HEK293 (cell line): ENCODE data around the gene PCSK5.
"Not testable (repeated sequence)": the region's sequence is repeated elsewhere in the genome, so short reads cannot be mapped to it uniquely, and the experiment has no call there.

Experiments used
- CTCF ChIA-PET: fragments of 350-600 bp; formaldehyde crosslinking; extraction: SDS; loops from one replicate; lab custom pipeline; 2021; ENCODE audit warnings: antibody characterized with exemption; lab: Yijun Ruan, JAX
- POLR2A ChIA-PET: fragments of 300-600 bp; formaldehyde crosslinking; extraction: SDS; loops from one replicate; lab custom pipeline; 2020; ENCODE audit warnings: antibody characterized with exemption, inconsistent platforms; lab: Yijun Ruan, JAX
- H3K27ac ChIP-seq: fragments of 200-500 bp; sonication (Bioruptor generic); 2 replicates; pipeline ENCODE4 v1.5.1; 2014; ENCODE audit warnings: low read depth, low read length, control low read depth, inconsistent platforms; ENCODE audit errors: extremely low read depth
- H3K36me3 ChIP-seq, 2 experiments: fragments of 200-500 bp in 1 of 2; sonication (Bioruptor generic) in 1 of 2; 1 replicate in 1 of 2; 2 replicates in 1 of 2; pipeline ENCODE4 v1.5.1; 2014 to 2017; ENCODE audit warnings: inconsistent platforms in 2 of 2, low read length in 2 of 2; ENCODE audit not compliant: control insufficient read depth in 2 of 2, insufficient read depth in 1 of 2
- H3K4me1 ChIP-seq: fragments of 200-500 bp; sonication (Bioruptor generic); 2 replicates; pipeline ENCODE4 v1.5.1; 2014; ENCODE audit warnings: mild to moderate bottlenecking, low read length, inconsistent platforms; ENCODE audit not compliant: control insufficient read depth, insufficient read depth
- H3K4me3 ChIP-seq: 2 replicates; pipeline ENCODE4 v1.5.1; 2011; ENCODE audit warnings: low read depth, mild to moderate bottlenecking, control low read depth, low read length, moderate library complexity
- H3K9me3 ChIP-seq: fragments of 200-500 bp; sonication (Bioruptor generic); 2 replicates; pipeline ENCODE4 v1.5.1; 2014; ENCODE audit warnings: low read depth, low read length, inconsistent platforms; ENCODE audit not compliant: control insufficient read depth, insufficient read depth
- BCL11A ChIP-seq: fragments of 450-650 bp; formaldehyde crosslinking; IDR thresholded peaks from 2 replicates; pipeline ENCODE4 v1.5.1; 2016; ENCODE audit warnings: low read depth, missing biosample characterization, missing genetic modification characterization
- BCL11B ChIP-seq: fragments of 450-650 bp; formaldehyde crosslinking; IDR thresholded peaks from 2 replicates; pipeline ENCODE4 v1.5.1; 2016; ENCODE audit warnings: low read depth, missing biosample characterization, missing genetic modification characterization
- HOXC10 ChIP-seq: sonication (generic); formaldehyde crosslinking; IDR thresholded peaks from 2 replicates; pipeline ENCODE4 v1.8.1; 2023; ENCODE audit warnings: mild to moderate bottlenecking, missing genetic modification reagents
- PRDM2 ChIP-seq: fragments of 450-650 bp; formaldehyde crosslinking; IDR thresholded peaks from 2 replicates; pipeline ENCODE4 v1.5.1; 2016; ENCODE audit warnings: missing biosample characterization, missing genetic modification characterization, borderline replicate concordance
- ZBTB17 ChIP-seq: fragments of 450-650 bp; formaldehyde crosslinking; IDR thresholded peaks from 2 replicates; pipeline ENCODE4 v1.5.1; 2016; ENCODE audit warnings: missing biosample characterization, missing genetic modification characterization
- ZNF175 ChIP-seq: fragments of 450-650 bp; formaldehyde crosslinking; IDR thresholded peaks from 2 replicates; pipeline ENCODE4 v1.5.1; 2016; ENCODE audit warnings: missing biosample characterization, missing genetic modification characterization
- ZNF19 ChIP-seq: fragments of 450-650 bp; formaldehyde crosslinking; IDR thresholded peaks from 2 replicates; pipeline ENCODE4; 2016; ENCODE audit warnings: missing biosample characterization, missing genetic modification characterization, low read depth
- ZNF239 ChIP-seq: fragments of 450-650 bp; formaldehyde crosslinking; IDR thresholded peaks from 2 replicates; pipeline ENCODE4 v1.5.1; 2016; ENCODE audit warnings: missing biosample characterization, missing genetic modification characterization
- ZNF423 ChIP-seq: fragments of 450-650 bp; formaldehyde crosslinking; IDR thresholded peaks from 2 replicates; pipeline ENCODE4 v1.5.1; 2016; ENCODE audit warnings: missing biosample characterization, missing genetic modification characterization
- ZNF48 ChIP-seq: fragments of 450-650 bp; formaldehyde crosslinking; IDR thresholded peaks from 2 replicates; pipeline ENCODE4 v1.5.1; 2016; ENCODE audit warnings: missing biosample characterization, missing genetic modification characterization
- ZNF549 ChIP-seq: fragments of 450-650 bp; IDR thresholded peaks from 2 replicates; pipeline ENCODE4 v1.5.1; 2018; ENCODE audit warnings: missing biosample characterization, missing genetic modification characterization, mild to moderate bottlenecking, inconsistent platforms, moderate library complexity
- ZNF560 ChIP-seq: fragments of 450-650 bp; formaldehyde crosslinking; IDR thresholded peaks from 2 replicates; pipeline ENCODE4 v1.5.1; 2017; ENCODE audit warnings: missing biosample characterization, missing genetic modification characterization, borderline replicate concordance
- ZNF654 ChIP-seq: fragments of 450-650 bp; formaldehyde crosslinking; IDR thresholded peaks from 2 replicates; pipeline ENCODE4 v1.5.1; 2016; ENCODE audit warnings: low read depth, missing biosample characterization, missing genetic modification characterization
- TF ChIP-seq, protein P1 (sequence below): fragments of 450-650 bp; formaldehyde crosslinking; IDR thresholded peaks from 2 replicates; pipeline ENCODE4 v1.5.1; 2016; ENCODE audit warnings: missing biosample characterization, missing genetic modification characterization

PCSK5 gene

GRCh38 chr9:76302543-76302942 is 412.1 kb downstream of the PCSK5 start (continued):
- TF ChIP-seq ZNF423 (tag by site-specific recombination) = no peak
- no peak for TF ChIP-seq ZNF239 (tag by site-specific recombination)
- no peak for TF ChIP-seq ZNF549 (tag by site-specific recombination)
- no peak for TF ChIP-seq PRDM2 (tag by site-specific recombination)
- TF ChIP-seq, protein P1, sequence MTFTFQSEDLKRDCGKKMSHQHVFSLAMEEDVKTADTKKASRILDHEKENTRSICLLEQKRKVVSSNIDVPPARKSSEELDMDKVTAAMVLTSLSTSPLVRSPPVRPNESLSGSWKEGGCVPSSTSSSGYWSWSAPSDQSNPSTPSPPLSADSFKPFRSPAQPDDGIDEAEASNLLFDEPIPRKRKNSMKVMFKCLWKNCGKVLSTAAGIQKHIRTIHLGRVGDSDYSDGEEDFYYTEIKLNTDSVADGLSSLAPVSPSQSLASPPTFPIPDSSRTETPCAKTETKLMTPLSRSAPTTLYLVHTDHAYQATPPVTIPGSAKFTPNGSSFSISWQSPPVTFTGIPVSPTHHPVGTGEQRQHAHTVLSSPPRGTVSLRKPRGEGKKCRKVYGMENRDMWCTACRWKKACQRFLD (tag by site-specific recombination) = no peak
- TF ChIP-seq ZNF48 (tag by site-specific recombination) = no peak
- no peak for TF ChIP-seq ZNF175

DNA sequence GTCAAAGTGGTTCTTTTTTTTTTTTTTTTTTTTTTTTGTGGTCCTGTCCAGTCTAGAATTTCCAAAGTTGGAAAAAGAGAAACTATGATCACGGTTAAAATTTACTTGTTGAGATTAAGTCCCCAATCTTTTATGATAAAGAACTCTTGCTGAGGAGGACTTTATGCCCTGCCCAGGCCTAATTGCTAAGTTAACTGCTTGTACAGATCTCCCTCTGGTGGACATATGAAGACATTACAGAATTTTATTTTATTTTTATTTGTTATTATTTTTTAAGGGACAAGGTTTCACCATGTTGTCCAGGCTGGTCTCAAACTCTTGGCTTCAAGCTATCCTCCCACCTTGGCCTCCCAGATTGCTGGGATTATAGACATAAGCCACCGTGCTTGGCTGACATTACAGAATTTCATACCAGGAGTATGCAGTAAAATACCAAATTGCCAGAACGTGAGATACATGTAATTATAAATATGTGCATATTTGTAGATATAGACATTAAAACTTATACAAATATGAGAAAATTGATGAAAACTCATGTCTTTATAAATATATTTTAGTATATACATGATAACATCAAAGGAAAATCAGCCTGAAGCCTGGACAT is 412.6 kb downstream of the PCSK5 start:
- H3K27ac ChIP-seq = no peak overlapping the region
- no peaks in the 10 kb centered on the region for H3K4me1 ChIP-seq
- H3K9me3 ChIP-seq = no peaks in the 10 kb centered on the region
- CTCF ChIA-PET = interaction anchor here (0.5 to 2.7 kb wide), 29 partner anchors 10 to 1119 kb away, joined by 3 to 10 read pairs (median 4); no protein-coding TSS in a partner anchor
- TF ChIP-seq ZNF19 (tag by site-specific recombination) (no peak), HOXC10 (no peak), ZBTB17 (tag by site-specific recombination) (no peak), ZNF654 (tag by site-specific recombination) (peak; percentile 62), ZNF560 (tag by site-specific recombination) (no peak), BCL11B (tag by site-specific recombination) (no peak), BCL11A (no peak)
- TF ChIP-seq, all 188 proteins: peak for 1
- Histone ChIP-seq H3K4me3 (no peak overlapping the region), H3K36me3 (no peaks in the 10 kb centered on the region)
- POLR2A ChIA-PET = interaction anchor here (1.0 kb wide), 1 partner anchor 413 kb away, joined by 4 read pairs; the partner anchor contains the start of gene PCSK5

GRCh38 chr9:76307047-76307446 is 416.6 kb downstream of the PCSK5 start:
- H3K4me1 ChIP-seq, H3K36me3 ChIP-seq, H3K4me3 ChIP-seq, H3K27ac ChIP-seq, H3K9me3 ChIP-seq, POLR2A ChIA-PET: not testable (repeated sequence)
- CTCF ChIA-PET = interaction anchor here (0.5 to 1.4 kb wide), 2 partner anchors 42 to 397 kb away, joined by 3 read pairs; no protein-coding TSS in a partner anchor
